Activated CD4-positive, alpha-beta T cell treated with anti-CD3 and anti-CD28 coated beads, Interleukin-2, Interleukin-6, amounts not matched to agents 100 ng/mL and 50 ng/mL, durations not matched to agents 16 hours and 8 hours (primary cell): ENCODE measurements around the gene ALPP.
"Not testable (repeated sequence)": the region's sequence is repeated elsewhere in the genome, so short reads cannot be mapped to it uniquely, and the experiment has no call there.

ENCODE experiments used
- DNase-seq: peaks from one replicate; pipeline ENCODE4 v3.0.0-alpha.2; 2020

Gene ALPP

GRCh38 chr2:232341061-232341738, 37.4 kb upstream of the ALPP start:
- DNase-seq, result no peak

GRCh38 chr2:232341739-232342126, 36.8 kb upstream of the ALPP start:
- DNase-seq, result no peak

GRCh38 chr2:232342635-232343565, 35.7 kb upstream of the ALPP start:
- DNase-seq, result no peak

- no peak for DNase-seq
Observed at GRCh38 chr2:232343821-232344220, 34.7 kb upstream of the ALPP start.

- DNase-seq, result no peak
Observed at GRCh38 chr2:232345251-232345650, 33.3 kb upstream of the ALPP start.

- no peak for DNase-seq
Observed at GRCh38 chr2:232347369-232347768, 31.2 kb upstream of the ALPP start.

- DNase-seq, result no peak
Observed at GRCh38 chr2:232348936-232349335, 29.6 kb upstream of the ALPP start.

- no peak for DNase-seq
Observed at GRCh38 chr2:232349546-232349945, 29.0 kb upstream of the ALPP start.

- no peak for DNase-seq
Observed at GRCh38 chr2:232349946-232350635, 28.5 kb upstream of the ALPP start.

GRCh38 chr2:232350804-232351685, 27.5 kb upstream of the ALPP start:
- no peak for DNase-seq

- no peak for DNase-seq
Observed at GRCh38 chr2:232351686-232352510, 26.7 kb upstream of the ALPP start.

- DNase-seq, result no peak
Observed at GRCh38 chr2:232352511-232353091, 25.9 kb upstream of the ALPP start.

- DNase-seq, result no peak
Observed at GRCh38 chr2:232353096-232353495, 25.5 kb upstream of the ALPP start.

- DNase-seq, result no peak
Observed at GRCh38 chr2:232353660-232354059, 24.9 kb upstream of the ALPP start.

- no peak for DNase-seq
Observed at GRCh38 chr2:232354069-232354468, 24.5 kb upstream of the ALPP start.

GRCh38 chr2:232361646-232362045, 16.9 kb upstream of the ALPP start:
- DNase-seq, result no peak

- no peak for DNase-seq
Observed at GRCh38 chr2:232362174-232362900, 16.2 kb upstream of the ALPP start.

- not testable (repeated sequence) for DNase-seq
Observed at GRCh38 chr2:232363064-232363783, 15.3 kb upstream of the ALPP start.

GRCh38 chr2:232363784-232364615, 14.6 kb upstream of the ALPP start:
- peak; percentile 36 for DNase-seq
